NCI-H2107 treated with DMSO at 0.1 percent for 48 hours (cell line): ENCODE measurements around the gene MLLT10.
"Not testable (repeated sequence)": the region's sequence is repeated elsewhere in the genome, so short reads cannot be mapped to it uniquely, and the experiment has no call there.

Experiments used
- DNase-seq: peaks from one replicate; lab custom pipeline; 2025; ENCODE audit not compliant: unreplicated experiment; lab: John Stamatoyannopoulos, UW

Gene MLLT10

DNA sequence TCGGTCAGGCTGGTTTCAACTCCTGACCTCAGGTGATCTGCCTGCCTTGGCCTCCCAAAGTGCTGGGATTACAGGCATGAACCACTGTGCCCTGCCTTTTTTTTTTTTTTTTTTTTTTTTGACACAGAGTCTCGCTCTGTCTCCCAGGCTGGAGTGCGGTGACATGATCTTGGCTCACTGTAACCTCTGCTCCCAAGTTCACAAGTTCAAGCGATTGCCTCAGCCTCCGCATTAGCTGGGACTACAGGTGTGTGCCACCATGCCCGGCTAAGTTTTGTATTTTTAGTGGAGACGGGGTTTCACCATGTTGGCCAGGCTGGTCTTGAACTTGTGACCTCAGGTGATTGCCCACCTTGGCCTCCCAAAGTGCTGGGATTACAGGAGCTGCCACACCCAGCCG lies 94.6 kb downstream of the MLLT10 start:
- not testable (repeated sequence) for DNase-seq

DNA sequence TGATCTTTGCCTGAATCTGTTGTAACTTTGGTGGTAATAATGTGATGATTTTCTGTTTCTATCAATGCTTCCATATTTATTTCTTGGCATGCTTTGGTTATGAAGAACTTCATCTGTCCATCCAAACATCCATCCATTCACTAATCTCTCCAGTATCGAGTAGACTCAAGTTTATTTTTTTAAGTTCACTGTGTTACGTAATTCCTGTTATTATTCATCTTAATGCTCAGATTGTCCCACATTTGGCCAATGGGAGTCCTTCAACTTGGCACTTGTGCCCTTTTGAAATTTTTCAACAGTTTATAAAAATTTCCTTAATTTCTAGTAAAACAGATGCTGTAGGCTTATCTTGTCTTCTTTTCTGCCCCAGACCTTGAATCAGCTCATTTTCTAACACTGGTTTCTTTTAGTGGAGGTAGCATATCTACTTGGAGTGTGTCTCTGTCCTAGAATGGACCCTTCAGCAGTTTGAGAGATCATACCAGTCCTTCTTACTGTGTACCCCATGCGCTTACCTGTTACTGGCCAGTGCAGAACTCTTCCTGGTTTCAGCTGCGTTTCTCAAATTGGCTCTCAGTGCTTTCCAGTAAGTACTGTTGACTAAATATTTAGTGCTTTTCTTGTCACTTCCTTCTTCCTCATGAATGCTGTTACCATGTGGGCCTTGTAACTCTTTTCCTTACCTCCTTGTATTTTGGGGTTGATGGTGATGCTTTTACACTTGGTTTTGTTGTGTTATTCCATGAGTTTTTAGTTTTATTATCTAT lies 100.8 kb downstream of the MLLT10 start:
- DNase-seq: no peak

DNA sequence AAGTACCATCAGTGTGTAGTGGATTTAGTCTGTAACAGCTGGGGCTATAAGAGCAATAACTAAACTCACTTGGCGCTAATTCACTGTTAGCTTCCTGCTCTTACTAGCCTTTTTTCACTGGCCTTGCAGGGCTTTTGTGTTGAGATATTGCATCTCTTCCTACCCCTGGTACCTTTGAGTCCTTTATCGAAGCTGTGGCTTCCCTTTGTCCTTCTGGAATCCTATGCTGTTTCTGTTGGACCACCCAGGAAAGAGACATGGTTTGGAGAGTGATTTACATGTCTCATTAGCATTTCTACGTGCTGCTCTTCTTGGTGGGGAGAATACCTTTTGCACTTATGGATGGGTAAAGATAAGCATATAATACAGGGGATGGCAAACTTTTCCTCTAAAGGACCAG lies 103.8 kb downstream of the MLLT10 start:
- DNase-seq: no peak

DNA sequence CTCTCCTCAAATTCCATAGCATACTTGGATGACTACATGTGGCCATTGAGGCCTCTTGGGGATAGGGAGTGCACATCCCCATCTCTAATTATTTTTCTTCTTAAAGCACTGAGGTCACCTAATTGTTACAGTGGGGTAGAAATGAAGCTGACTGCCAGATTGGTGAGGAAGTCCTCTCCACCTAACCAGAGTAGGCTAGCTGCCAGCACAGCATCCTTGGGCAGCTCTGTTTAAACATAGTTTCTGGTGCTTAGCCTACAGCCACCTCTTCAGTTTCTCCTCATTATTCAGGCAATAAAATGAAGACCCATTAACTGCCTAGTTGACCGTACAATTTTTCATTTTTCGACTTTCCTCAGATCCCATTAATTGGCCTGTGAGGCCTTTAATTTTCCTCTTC lies 104.6 kb downstream of the MLLT10 start:
- no peak for DNase-seq

GRCh38 chr10:21648040-21648439 lies 114.0 kb downstream of the MLLT10 start:
- no peak for DNase-seq

- DNase-seq: peak; percentile 11
These were observed 115.4 kb downstream of the MLLT10 start for GRCh38 chr10:21649454-21649872.

DNA sequence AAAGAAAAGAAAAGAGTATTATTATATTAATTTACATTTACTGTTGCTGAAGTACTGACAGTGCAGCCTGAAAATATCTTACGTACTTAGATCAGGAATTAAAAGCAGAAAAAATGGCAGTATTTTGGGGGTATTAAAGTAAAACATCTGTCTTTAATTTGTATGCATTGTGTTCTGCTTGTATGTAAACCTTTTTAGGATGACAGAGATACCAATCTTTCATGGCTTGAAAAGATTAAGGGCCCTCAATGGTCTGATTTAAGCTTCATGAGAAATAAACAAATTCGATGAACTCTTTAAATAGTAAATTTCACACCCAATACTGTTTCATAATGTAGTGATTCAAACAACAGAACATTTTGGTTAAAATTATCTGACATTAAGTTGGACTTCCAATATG lies 116.3 kb downstream of the MLLT10 start:
- no peak for DNase-seq

GRCh38 chr10:21655236-21655635 lies 121.2 kb downstream of the MLLT10 start:
- DNase-seq: no peak

DNA sequence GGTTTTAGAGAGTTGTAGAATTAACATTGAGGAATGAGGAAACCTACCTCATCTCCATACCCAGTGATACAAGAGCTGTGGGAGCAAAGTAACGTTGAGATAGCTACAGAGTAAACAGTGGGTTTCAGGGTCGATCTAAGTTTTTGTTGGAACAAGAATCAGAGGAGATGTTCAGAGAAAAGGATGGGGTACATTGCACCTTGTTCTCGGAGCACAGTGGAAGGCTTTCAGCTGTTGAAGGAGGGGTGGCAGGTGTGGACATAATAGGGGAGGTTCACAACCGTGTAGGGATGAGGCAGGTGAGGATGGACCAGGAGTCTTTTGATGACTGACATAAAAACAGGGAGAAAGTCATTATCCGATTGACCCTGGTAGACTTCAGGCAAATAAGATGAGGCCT lies 121.7 kb downstream of the MLLT10 start:
- DNase-seq: no peak

- no peak for DNase-seq
These were observed 127.1 kb downstream of the MLLT10 start for GRCh38 chr10:21661087-21661486.

- DNase-seq: no peak
These were observed 127.9 kb downstream of the MLLT10 start for GRCh38 chr10:21661935-21662334.

DNA sequence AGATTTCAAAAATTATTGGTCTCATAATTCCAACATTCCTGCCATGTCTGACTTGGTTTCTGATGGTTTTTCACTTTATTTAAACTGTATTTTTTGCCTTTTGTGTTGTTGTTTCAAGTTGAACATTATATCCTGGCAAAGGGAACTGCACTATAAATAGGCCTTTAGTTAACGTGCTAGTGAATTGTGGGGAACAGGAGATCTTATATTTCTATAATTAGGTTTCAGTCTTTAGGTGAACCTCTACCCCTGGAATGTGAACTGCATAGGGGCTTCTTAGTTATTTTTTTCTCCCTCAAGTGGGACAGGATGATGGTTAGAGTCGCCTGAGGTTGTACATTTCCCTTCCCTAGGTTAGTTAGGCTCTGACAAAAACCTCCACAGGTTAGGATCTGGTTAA lies 128.6 kb downstream of the MLLT10 start:
- DNase-seq: no peak

- DNase-seq: no peak
These were observed 134.8 kb downstream of the MLLT10 start for GRCh38 chr10:21668831-21669230.

GRCh38 chr10:21670391-21670790 lies 136.4 kb downstream of the MLLT10 start:
- no peak for DNase-seq

DNA sequence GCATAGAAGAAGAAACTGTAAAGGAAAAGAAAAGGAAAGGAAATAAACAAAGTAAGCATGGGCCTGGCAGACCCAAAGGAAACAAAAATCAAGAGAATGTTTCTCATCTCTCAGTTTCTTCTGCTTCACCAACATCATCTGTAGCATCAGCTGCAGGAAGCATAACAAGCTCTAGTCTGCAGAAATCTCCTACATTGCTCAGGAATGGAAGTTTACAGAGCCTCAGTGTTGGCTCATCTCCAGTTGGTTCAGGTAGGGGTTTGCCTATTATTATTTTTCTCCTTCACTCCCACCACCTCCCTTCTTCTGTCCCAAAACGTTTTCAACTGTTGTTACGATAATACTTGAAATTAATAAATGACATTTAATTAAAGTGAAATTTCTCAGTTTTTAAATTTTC lies 139.6 kb downstream of the MLLT10 start:
- DNase-seq: no peak

DNA sequence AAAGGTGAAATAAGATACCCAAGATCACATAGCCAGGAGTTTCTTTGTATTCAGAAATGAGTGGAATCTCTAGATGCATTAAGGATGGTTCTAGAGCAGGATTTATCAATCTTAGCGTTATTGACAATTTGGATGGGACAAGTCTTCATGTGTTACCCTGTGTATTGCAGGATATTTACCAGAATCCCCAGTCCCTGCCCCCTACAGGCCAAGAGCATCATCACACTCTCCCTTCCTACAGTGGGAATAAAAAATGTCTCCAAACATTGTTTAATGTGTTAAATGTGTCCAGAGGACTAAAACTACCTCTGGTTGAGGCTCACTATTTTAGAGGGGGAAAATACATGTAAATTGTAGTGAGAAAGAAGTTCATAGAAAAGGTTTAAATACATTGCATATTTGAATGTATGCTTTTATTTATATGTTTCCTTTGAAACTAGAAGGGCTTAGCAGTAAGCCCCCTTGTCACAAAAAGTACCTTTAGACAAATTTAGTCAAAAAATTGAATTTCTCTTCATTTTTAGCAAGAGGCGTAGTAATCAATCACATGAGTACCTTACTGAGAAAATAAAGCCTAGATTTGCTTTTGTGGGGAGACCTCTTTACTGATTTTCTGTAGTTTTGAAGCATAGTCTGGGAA lies 141.2 kb downstream of the MLLT10 start:
- no peak for DNase-seq

DNA sequence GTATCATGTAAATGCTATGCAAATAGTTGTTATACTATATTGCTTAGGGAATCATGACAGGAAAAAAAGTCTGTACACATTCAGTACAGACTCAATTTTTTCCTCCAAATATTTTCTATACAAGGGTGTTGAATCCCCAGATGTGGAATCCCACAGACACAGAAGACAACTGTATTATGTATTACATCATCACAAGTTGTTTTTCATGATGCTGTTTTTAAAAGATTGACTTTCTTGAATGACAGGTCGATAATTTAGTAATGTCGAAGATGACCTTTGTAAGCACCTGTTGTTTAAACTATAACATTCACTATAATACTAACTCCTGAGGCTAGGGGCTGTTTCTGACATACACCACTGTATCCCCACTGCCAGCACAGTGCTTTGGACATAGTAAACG lies 143.5 kb downstream of the MLLT10 start:
- no peak for DNase-seq

- no peak for DNase-seq
These were observed 147.1 kb downstream of the MLLT10 start for GRCh38 chr10:21681156-21681555.

GRCh38 chr10:21687266-21688008 lies 153.4 kb downstream of the MLLT10 start:
- no peak for DNase-seq

GRCh38 chr10:21688009-21688332 lies 153.9 kb downstream of the MLLT10 start:
- DNase-seq: no peak

- no peak for DNase-seq
These were observed 154.8 kb downstream of the MLLT10 start for GRCh38 chr10:21688870-21689269.

DNA sequence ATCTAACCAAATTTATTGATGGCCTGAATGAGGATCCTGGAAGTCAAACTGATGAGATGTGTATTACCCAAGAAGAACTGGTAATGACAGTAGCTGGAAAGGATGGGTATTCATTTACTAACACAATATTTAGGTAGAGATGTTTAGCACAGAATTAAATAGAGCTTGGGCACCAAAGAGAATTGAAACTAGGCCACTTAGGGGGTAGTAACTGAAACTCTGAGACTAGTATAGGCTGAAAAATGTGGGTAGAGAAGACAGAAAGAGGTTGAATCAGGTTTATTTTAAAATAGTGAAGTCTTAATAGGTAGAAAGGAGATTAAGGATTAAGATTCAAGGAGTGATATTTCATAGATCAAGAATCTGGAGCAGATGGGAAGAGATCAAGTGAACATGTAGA lies 155.8 kb downstream of the MLLT10 start:
- DNase-seq: no peak
